Lung (tissue), 12 donors: ENCODE results near the gene ZIC4. TPM values are rescaled to one million over a fixed set of nuclear protein-coding genes. Genes with fewer than 3 reads are reported as not detected.

Experiments
- ATAC-seq: fragments of 200-7000 bp; cut with Tn5 transposase; one replicate; pipeline ENCODE4 v1.9.1; 2020; ENCODE audit warnings: moderate number of reproducible peaks; ENCODE audit not compliant: insufficient read depth, low FRiP score
- DNase-seq, 3 donors: peaks; one replicate each; pipeline ENCODE4 v3.0.0-alpha.2; 2013 to 2017
- H3K27ac ChIP-seq, 2 donors: one replicate each; pipeline ENCODE4 v1.5.1; 2013; ENCODE audit warnings: mild to moderate bottlenecking in 2 of 2, moderate library complexity in 2 of 2, control low read depth in 1 of 2, inconsistent platforms in 1 of 2, low read depth in 1 of 2, low read length in 1 of 2
- H3K27me3 ChIP-seq, 3 donors: one replicate each; pipeline ENCODE4 v1.5.1; 2013; ENCODE audit warnings: low read length in 2 of 3; ENCODE audit not compliant: control insufficient read depth in 3 of 3, insufficient read depth in 3 of 3
- H3K36me3 ChIP-seq, 4 donors: one replicate each; pipeline ENCODE4 v1.5.1; 2013; ENCODE audit warnings: low read length in 4 of 4, mild to moderate bottlenecking in 1 of 4, moderate library complexity in 1 of 4; ENCODE audit not compliant: control insufficient read depth in 4 of 4, insufficient read depth in 4 of 4
- H3K4me1 ChIP-seq, 5 donors: one replicate each; pipeline ENCODE4 v1.5.1; 2013; ENCODE audit warnings: low read length in 5 of 5, mild to moderate bottlenecking in 2 of 5, moderate library complexity in 1 of 5; ENCODE audit not compliant: control insufficient read depth in 5 of 5, insufficient read depth in 5 of 5
- H3K4me3 ChIP-seq: one replicate; pipeline ENCODE4 v1.5.1; 2013; ENCODE audit warnings: mild to moderate bottlenecking, control low read depth, moderate library complexity
- H3K9ac ChIP-seq, 2 donors: one replicate each; pipeline ENCODE4 v1.5.1; 2013; ENCODE audit warnings: low read length in 2 of 2, control low read depth in 1 of 2; ENCODE audit not compliant: insufficient read depth in 1 of 2
- H3K9me3 ChIP-seq, 4 donors: one replicate each; pipeline ENCODE4 v1.5.1; 2013; ENCODE audit warnings: low read length in 3 of 4, mild to moderate bottlenecking in 1 of 4, moderate library complexity in 1 of 4; ENCODE audit not compliant: control insufficient read depth in 4 of 4, insufficient read depth in 3 of 4
- CTCF ChIP-seq: IDR thresholded peaks from 2 replicates; pipeline ENCODE4 v1.5.1; 2012; ENCODE audit warnings: mild to moderate bottlenecking; ENCODE audit errors: control extremely low read depth, extremely low read depth
- WGBS, 2 donors: extraction: QIAGEN DNeasy Blood & Tissue Kit; methylation state at CpG; one replicate each; pipeline ENCODE4 v1.1.7; 2013; 5-methylcytosine and 5-hydroxymethylcytosine counted together
- polyA plus RNA-seq, 2 donors: library from polyadenylated mRNA; stranded (reverse); fragments of 200-250 nt; gene quantifications; one replicate each; pipeline ENCODE4 v1.2.1, GENCODE V29; 2013
- total RNA-seq, 2 donors: library from RNA; depleted of rRNA in 1 of 2; stranded (reverse); fragments of >200 nt in 1 of 2; gene quantifications; one replicate each; pipeline ENCODE4 v1.2.1, GENCODE V29; 2014 to 2021
- donor health status: control.
- donor health status: control.
- donor health status: Bipolar disorder and iron deficiency.
- donor health status: healthy.
- donor health status: DM: yes; HTN: yes; CAD: no.

ZIC4 gene
- total and polyA plus RNA-seq, 4 donors, result not detected

GRCh38 chr3:147368151-147368550, 38.2 kb downstream of the ZIC4 start:
- Histone ChIP-seq H3K9me3 (peaks cover 0 to 10% (median 0%) of the 10 kb centered on the region in 4 donors), H3K27ac (no peak overlapping the region), H3K4me3 (no peak overlapping the region), H3K4me1 (no peaks in the 10 kb centered on the region), H3K9ac (no peak overlapping the region), H3K27me3 (peaks cover 7 to 98% (median 96%) of the 10 kb centered on the region in 3 donors), H3K36me3 (no peaks in the 10 kb centered on the region)
- no peak for DNase-seq
- ATAC-seq, result no peak
- WGBS, 2 donors, result 8 to 9% methylated on average over 2 of the region's 2 CpGs
- TF ChIP-seq CTCF, result no peak

DNA sequence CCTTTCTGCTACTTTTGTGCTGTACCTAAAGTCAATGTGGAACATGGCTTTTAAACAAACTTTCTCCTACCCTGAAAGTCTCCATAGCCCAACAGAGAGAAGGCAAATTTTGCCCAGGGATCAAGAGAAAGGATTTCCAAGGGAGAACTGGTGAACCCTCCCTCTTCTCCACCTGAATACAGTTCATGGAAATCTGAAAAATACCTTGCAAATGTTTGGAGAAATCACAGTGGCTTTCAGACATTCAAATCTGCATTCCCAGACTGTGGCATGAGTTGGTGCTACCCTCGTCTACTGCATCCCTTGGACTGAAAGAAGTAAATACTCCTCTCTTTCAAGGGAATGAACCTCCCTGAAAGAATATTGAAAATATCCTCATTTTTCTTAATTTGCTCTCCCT, 38.7 kb downstream of the ZIC4 start:
- no peak for DNase-seq
- WGBS, 2 donors, result 6 to 19% methylated on average over 1 of the region's 1 CpG
- Histone ChIP-seq H3K4me1 (no peaks in the 10 kb centered on the region), H3K27ac (no peak overlapping the region), H3K36me3 (no peaks in the 10 kb centered on the region), H3K4me3 (no peak overlapping the region), H3K9ac (no peak overlapping the region), H3K27me3 (peaks cover 7 to 98% (median 93%) of the 10 kb centered on the region in 3 donors), H3K9me3 (peaks cover 0 to 10% (median 0%) of the 10 kb centered on the region in 4 donors)
- ATAC-seq, result no peak
- TF ChIP-seq CTCF, result no peak

DNA sequence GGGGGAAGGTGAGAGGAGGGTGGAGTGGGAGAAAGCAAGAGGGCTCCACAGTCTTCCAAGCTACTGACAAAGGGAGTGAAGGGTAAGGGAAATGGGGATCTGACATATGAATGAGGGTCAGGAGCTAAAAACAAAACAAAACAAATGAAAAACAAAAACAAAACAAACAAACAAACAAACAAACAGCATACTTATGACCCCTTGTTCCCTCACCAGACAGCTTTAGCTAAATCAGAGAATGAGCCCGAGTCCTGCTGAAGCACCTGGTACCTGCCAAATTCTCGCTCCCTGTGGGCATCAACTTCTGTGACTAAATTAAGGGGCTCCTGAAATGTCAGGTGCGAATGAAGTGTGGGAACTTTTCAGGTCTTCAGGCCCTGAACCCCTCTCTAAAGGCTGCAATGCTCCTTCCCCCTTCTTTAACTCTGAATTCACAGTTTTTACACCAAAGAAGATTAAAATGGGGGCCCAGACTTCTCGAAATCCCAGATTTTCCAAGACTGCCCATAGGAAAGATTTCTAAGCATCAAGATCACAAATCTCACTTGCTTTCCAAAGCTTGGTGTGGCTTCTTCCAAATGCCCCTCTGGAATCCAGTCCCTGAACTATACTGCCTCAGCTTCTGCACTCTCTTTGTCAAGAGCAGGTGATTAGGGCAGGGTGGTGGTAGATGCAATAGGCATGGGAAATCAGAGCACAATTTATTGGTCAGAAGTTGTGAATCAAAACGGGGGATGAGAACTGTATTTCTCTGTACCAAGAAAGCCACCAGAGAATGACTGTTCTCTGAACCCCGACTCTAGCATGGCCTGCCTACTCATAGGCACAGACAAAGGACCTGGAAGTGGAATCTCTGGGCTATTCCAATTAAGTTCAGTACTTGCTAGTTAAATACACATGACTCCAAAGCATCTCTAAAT, 40.9 kb downstream of the ZIC4 start:
- H3K9ac ChIP-seq, result no peak overlapping the region
- ATAC-seq (no peak), DNase-seq (no peak)
- peaks cover 13 to 97% (median 93%) of the 10 kb centered on the region in 3 donors for H3K27me3 ChIP-seq
- H3K27ac ChIP-seq, result no peak overlapping the region
- H3K4me1 ChIP-seq, result no peaks in the 10 kb centered on the region
- WGBS, 2 donors, result 52% methylated on average over 6 of the region's 6 CpGs
- no peak overlapping the region for H3K4me3 ChIP-seq
- peaks cover 0 to 8% (median 0%) of the 10 kb centered on the region in 4 donors for H3K9me3 ChIP-seq
- no peak for TF ChIP-seq CTCF
- no peaks in the 10 kb centered on the region for H3K36me3 ChIP-seq
